GM23248 (cell line): ENCODE data around the gene NAV3.

Source experiments
- EZH2 ChIP-seq: fragments of 200-600 bp; sonication (generic); IDR thresholded peaks from 2 replicates; pipeline ENCODE4 v1.6.1; 2018; ENCODE audit warnings: antibody characterized with exemption, mild to moderate bottlenecking; ENCODE audit not compliant: insufficient read depth, poor library complexity, severe bottlenecking
- EZH2phosphoT487 ChIP-seq: fragments of 200-600 bp; sonication (generic); IDR thresholded peaks from 2 replicates; pipeline ENCODE4 v1.6.1; 2018; ENCODE audit warnings: antibody characterized with exemption, moderate library complexity, mild to moderate bottlenecking, low read depth; ENCODE audit not compliant: insufficient read depth

DNA sequence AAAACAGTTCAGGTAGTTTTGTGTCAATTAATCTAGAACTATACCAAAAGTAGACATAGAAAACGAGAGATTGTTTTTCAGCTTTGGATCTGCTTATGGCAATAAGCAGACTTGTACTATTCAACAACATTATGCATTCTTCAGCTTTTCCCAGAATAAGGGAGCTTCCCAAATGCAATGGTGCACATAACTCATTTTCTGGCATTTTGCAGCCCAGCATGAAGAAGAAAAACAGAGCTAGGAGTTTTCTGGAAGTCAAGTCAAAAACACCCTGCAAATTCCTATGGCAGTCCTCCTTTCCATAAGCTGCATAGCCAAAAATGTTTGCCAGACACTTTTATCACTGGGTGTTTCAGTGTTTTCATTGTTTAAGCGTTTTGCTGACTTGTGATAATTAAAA, 314.7 kb downstream of the NAV3 start:
- no peak for TF ChIP-seq EZH2
- no peak for TF ChIP-seq EZH2phosphoT487
